GM06990 (cell line): Measurements from ENCODE around the gene OTOP3.
A peak's percentile ranks its signal among the peaks of the same experiment; 100 is the strongest.

Experiments
- DNase-seq: peaks from one replicate; pipeline ENCODE4 v3.0.0-alpha.2; 2011; ENCODE audit not compliant: insufficient read length; ENCODE audit errors: extremely low read depth
- H3K27me3 ChIP-seq: replicated peaks from 2 replicates; pipeline ENCODE4 v1.6.0; 2011; ENCODE audit warnings: low read length; ENCODE audit not compliant: control insufficient read depth, insufficient read depth
- H3K36me3 ChIP-seq: 2 replicates; pipeline ENCODE4 v1.5.1; 2011; ENCODE audit warnings: low read length; ENCODE audit not compliant: control insufficient read depth, insufficient read depth
- H3K4me3 ChIP-seq: replicated peaks from 2 replicates; pipeline ENCODE4 v1.5.1; 2011; ENCODE audit warnings: low read depth, mild to moderate bottlenecking, control low read depth, low read length
- TF ChIP-seq, protein P1 (sequence below): IDR thresholded peaks from 2 replicates; pipeline ENCODE4 v1.5.1; 2011; ENCODE audit warnings: low read length, control low read depth, mild to moderate bottlenecking, inconsistent platforms; ENCODE audit not compliant: insufficient read depth, poor library complexity, severe bottlenecking

The OTOP3 gene

GRCh38 chr17:74971069-74971841 lies 35.6 kb downstream of the OTOP3 start:
- no peak for DNase-seq
- peak overlapping the region; percentile 63 for H3K4me3 ChIP-seq
- no peaks in the 10 kb centered on the region for H3K36me3 ChIP-seq
- TF ChIP-seq, protein P1, sequence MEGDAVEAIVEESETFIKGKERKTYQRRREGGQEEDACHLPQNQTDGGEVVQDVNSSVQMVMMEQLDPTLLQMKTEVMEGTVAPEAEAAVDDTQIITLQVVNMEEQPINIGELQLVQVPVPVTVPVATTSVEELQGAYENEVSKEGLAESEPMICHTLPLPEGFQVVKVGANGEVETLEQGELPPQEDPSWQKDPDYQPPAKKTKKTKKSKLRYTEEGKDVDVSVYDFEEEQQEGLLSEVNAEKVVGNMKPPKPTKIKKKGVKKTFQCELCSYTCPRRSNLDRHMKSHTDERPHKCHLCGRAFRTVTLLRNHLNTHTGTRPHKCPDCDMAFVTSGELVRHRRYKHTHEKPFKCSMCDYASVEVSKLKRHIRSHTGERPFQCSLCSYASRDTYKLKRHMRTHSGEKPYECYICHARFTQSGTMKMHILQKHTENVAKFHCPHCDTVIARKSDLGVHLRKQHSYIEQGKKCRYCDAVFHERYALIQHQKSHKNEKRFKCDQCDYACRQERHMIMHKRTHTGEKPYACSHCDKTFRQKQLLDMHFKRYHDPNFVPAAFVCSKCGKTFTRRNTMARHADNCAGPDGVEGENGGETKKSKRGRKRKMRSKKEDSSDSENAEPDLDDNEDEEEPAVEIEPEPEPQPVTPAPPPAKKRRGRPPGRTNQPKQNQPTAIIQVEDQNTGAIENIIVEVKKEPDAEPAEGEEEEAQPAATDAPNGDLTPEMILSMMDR: no peak
- peaks cover 4% of the 10 kb centered on the region for H3K27me3 ChIP-seq

DNA sequence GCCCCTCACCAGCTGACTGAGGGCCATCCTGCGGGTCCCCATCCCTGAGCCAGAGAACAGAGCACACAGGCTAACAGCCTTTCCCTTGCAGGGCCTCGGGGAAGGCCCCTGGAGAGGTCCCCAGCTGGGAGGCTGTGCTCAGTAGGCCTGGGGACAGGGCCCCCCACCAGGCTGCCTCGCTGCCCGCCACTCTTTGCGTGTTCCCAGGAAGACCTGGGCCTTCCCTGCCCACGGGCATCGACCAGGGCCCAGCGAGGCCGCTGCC lies 36.1 kb downstream of the OTOP3 start:
- DNase-seq: no peak
- TF ChIP-seq, protein P1: no peak
- H3K4me3 ChIP-seq: peak overlapping the region; percentile 63
- H3K36me3 ChIP-seq: no peaks in the 10 kb centered on the region
- peaks cover 4% of the 10 kb centered on the region for H3K27me3 ChIP-seq

- Histone ChIP-seq H3K4me3 (peak within 1 kb of the TSS; percentile 63), H3K36me3 (no peaks in the 10 kb centered on the region), H3K27me3 (peaks cover 4% of the 10 kb centered on the region)
- TF ChIP-seq, protein P1: no peak
- DNase-seq: peak; percentile 61
Observed at GRCh38 chr17:74972107-74972972, 36.6 kb downstream of the OTOP3 start, which contains the start of gene HID1. Gene HID1 (minus strand): TSS chr17:74972759. CDS start chr17:74972656, 103 bp downstream.

DNA sequence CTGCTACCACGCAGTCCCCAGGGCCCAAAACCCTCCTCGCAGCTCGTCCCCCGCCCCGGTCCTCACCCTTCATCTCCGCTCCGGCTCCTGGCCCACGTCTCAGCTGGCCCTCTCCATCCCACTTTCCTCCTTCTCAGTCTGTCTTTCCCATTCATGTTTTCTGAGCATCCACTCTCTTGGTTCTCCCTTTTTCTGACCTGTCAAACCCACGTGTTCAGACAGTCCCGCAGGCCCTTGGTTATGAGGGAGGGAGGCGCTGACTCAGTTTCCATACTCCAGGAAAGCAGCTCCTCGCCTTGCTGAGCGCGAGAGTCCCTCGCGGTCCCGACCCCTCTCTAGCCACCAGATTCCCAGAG lies 37.3 kb downstream of the OTOP3 start:
- Histone ChIP-seq H3K36me3 (no peaks in the 10 kb centered on the region), H3K27me3 (peaks cover 4% of the 10 kb centered on the region), H3K4me3 (peak overlapping the region; percentile 23)
- DNase-seq: no peak
- TF ChIP-seq, protein P1: no peak

DNA sequence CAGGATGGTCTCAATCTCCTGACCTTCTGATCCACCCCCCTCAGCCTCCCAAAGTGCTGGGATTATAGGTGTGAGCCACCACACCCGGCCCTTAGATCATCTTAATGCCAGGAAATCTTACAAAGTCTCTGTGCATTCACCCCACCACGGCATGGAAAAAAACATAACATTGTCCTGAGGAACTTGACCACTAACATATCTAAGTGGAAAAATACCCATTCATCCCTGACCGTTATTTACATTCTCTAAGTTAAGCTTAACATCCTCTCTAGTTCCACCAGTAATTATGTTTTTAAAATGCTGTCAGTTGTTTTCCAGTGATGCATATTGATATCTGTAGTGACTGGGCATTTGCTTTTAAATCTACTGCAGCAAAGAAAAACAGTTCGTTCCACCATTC lies 40.2 kb downstream of the OTOP3 start:
- peaks cover 4% of the 10 kb centered on the region for H3K27me3 ChIP-seq
- H3K36me3 ChIP-seq: no peaks in the 10 kb centered on the region
- no peak overlapping the region for H3K4me3 ChIP-seq
- TF ChIP-seq, protein P1: no peak
- no peak for DNase-seq
